ENCODE data around the gene C19orf81.

Gene C19orf81

GRCh38 chr19:50629194-50629593, 20.1 kb upstream of the C19orf81 start:
- DNase-seq (ENCODE audit: low read depth in 3 of 3, low spot score in 1 of 3) = no peak

- no peak for DNase-seq (ENCODE audit: low read depth in 3 of 3, low spot score in 1 of 3)
Measured at GRCh38 chr19:50629801-50630200, 19.4 kb upstream of the C19orf81 start.

GRCh38 chr19:50632151-50632835, 17.0 kb upstream of the C19orf81 start:
- no peak for DNase-seq (ENCODE audit: low read depth in 3 of 3, low spot score in 1 of 3)

GRCh38 chr19:50633359-50633758, 15.9 kb upstream of the C19orf81 start:
- DNase-seq (ENCODE audit: low read depth in 3 of 3, low spot score in 1 of 3) = no peak

GRCh38 chr19:50633973-50634372, 15.3 kb upstream of the C19orf81 start:
- no peak for DNase-seq (ENCODE audit: low read depth in 3 of 3, low spot score in 1 of 3)

GRCh38 chr19:50636317-50637085, 12.7 kb upstream of the C19orf81 start:
- DNase-seq (ENCODE audit: low read depth in 3 of 3, low spot score in 1 of 3) = no peak

GRCh38 chr19:50638600-50638999, 10.6 kb upstream of the C19orf81 start:
- DNase-seq (ENCODE audit: low read depth in 3 of 3, low spot score in 1 of 3) = no peak

- DNase-seq (ENCODE audit: low read depth in 3 of 3, low spot score in 1 of 3) = peak in 1 of 3 donors; percentile 30
Measured at GRCh38 chr19:50639121-50640112, 9.8 kb upstream of the C19orf81 start, which contains the start of gene SYT3. Gene SYT3 (minus strand): TSS chr19:50639881. CDS start chr19:50637411, 2,470 bp downstream.

- no peak for DNase-seq (ENCODE audit: low read depth in 3 of 3, low spot score in 1 of 3)
Measured at GRCh38 chr19:50640368-50640767, 8.9 kb upstream of the C19orf81 start.

GRCh38 chr19:50644315-50644915, 4.8 kb upstream of the C19orf81 start:
- no peak for DNase-seq (ENCODE audit: low read depth in 3 of 3, low spot score in 1 of 3)

- DNase-seq (ENCODE audit: low read depth in 3 of 3, low spot score in 1 of 3) = no peak
Measured at GRCh38 chr19:50645107-50645506, 4.1 kb upstream of the C19orf81 start.

- DNase-seq (ENCODE audit: low read depth in 3 of 3, low spot score in 1 of 3) = no peak
Measured at GRCh38 chr19:50646074-50646807, 3.0 kb upstream of the C19orf81 start.

- no peak for DNase-seq (ENCODE audit: low read depth in 3 of 3, low spot score in 1 of 3)
Measured at GRCh38 chr19:50647879-50648615, 1.2 kb upstream of the C19orf81 start.

GRCh38 chr19:50648659-50649058, 586 bp upstream of the C19orf81 start:
- DNase-seq (ENCODE audit: low read depth in 3 of 3, low spot score in 1 of 3) = no peak

GRCh38 chr19:50651174-50651573, 1.9 kb downstream of the C19orf81 start:
- DNase-seq (ENCODE audit: low read depth in 3 of 3, low spot score in 1 of 3) = no peak

- DNase-seq (ENCODE audit: low read depth in 3 of 3, low spot score in 1 of 3) = no peak
Measured at GRCh38 chr19:50652722-50653121, 3.5 kb downstream of the C19orf81 start.

GRCh38 chr19:50654882-50655281, 5.6 kb downstream of the C19orf81 start:
- no peak for DNase-seq (ENCODE audit: low read depth in 3 of 3, low spot score in 1 of 3)

- no peak for DNase-seq (ENCODE audit: low read depth in 3 of 3, low spot score in 1 of 3)
Measured at GRCh38 chr19:50657222-50657669, 8.0 kb downstream of the C19orf81 start.

GRCh38 chr19:50657712-50658440, 8.6 kb downstream of the C19orf81 start:
- peak; percentile 24 to 75 (median 39) for DNase-seq (ENCODE audit: low read depth in 3 of 3, low spot score in 1 of 3)
